HG02588 (cell line): Measurements from ENCODE around the gene ZNF813.
"Not testable (repeated sequence)": the region's sequence is repeated elsewhere in the genome, so short reads cannot be mapped to it uniquely, and the experiment has no call there.

Experiments used
- ATAC-seq: cut with Tn5 transposase; IDR thresholded peaks from one replicate; pipeline ENCODE4 v1.9.1; 2021; ENCODE audit warnings: mild to moderate bottlenecking, moderate library complexity; ENCODE audit not compliant: unreplicated experiment

Gene ZNF813

DNA sequence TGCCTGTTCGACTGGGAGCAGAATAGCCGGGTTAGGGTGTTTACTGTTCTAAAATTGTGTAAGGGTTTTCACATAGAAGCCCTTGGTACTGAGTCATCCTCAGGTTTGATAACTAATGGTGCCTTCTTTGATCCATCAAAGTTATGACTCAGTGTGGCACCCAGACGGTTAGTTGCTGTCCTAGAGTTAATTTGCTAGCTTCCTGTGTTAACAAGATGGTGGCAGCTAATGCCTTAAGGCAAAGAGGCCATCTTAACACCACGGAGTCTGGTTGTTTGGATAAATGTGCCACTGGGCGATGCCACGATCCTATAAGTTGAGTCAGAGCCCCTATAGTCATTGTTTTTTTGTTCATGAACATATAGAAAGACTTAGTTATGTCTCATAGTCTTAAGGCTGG, 7.9 kb downstream of the ZNF813 start:
- not testable (repeated sequence) for ATAC-seq

DNA sequence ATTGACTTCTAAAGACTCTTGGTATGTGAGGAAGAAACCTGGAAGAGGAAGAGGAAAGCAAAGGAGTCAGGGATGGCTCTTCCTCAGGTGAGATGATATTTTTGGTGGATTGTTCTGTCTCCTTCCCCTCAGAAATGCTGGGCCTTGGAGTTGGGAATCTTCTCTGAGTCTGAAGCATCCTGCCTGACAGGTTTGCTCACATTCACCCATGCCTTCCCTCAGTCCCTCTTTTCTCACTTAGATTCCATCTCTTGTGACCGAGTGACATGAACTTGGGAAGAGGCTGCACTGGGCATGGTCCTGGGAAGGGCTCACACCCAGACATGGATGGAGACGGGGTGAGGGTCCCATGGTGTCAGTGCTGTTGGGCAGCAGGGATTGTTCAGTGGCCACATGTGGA, 16.2 kb downstream of the ZNF813 start:
- ATAC-seq, result not testable (repeated sequence)

DNA sequence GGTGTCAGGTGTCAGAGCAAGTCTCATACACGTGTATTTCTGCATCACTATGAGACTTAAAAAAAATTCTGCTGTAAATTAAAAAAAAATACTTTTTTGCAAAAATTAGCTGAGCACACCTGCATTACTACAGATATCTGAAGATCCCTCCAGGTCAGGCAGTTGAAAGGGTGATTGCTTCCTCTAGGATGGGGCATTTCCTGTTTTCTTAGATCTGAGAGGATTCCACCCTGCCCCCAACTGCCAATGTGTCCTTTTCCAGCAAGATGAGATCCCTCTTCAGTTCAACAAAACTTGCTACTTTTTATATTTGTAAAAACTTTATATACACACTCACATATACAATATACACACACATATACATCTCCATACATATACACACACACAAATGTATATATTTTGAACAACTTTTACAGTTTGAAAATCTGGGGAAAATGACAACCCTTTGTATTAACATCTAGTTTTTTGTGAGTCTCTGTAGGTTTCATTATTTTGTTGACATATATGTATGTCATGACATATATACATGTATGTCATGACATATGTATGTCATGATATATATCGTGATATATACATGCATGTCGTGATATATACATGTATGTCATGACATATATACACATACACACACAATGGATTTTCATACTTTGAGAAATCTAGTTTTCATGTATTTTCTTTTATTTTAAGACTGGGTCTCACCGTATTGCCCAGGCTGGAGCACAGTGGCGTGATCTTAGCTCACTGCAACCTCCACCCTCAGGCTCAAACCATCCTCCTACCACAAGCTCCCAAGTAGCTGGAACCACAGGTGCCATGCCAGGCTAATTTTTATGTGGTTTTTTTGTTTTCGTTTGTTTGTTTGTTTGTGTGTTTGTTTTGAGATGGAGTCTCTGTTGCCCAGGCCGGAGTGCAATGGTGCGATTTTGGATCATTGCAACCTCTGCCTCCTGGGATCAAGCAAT, 17.8 kb downstream of the ZNF813 start:
- ATAC-seq, result no peak

DNA sequence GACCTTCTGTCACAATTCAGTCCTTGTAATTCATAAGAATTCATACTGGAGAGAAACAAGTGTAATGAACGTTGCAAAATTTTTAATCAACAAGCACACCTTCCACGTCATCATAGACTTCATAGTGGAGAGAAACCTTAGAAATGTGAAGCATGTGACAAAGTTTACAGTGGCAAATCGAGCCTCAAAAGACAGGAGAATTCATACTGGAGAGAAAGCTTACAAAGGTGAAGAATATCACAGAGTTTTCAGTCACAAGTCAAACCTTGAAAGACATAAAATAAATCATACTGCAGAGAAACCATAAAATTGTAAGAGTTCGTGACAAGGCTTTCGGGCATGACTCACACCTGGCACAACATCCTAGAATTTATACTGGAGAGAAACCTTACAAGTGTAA, 24.6 kb downstream of the ZNF813 start:
- no peak for ATAC-seq

DNA sequence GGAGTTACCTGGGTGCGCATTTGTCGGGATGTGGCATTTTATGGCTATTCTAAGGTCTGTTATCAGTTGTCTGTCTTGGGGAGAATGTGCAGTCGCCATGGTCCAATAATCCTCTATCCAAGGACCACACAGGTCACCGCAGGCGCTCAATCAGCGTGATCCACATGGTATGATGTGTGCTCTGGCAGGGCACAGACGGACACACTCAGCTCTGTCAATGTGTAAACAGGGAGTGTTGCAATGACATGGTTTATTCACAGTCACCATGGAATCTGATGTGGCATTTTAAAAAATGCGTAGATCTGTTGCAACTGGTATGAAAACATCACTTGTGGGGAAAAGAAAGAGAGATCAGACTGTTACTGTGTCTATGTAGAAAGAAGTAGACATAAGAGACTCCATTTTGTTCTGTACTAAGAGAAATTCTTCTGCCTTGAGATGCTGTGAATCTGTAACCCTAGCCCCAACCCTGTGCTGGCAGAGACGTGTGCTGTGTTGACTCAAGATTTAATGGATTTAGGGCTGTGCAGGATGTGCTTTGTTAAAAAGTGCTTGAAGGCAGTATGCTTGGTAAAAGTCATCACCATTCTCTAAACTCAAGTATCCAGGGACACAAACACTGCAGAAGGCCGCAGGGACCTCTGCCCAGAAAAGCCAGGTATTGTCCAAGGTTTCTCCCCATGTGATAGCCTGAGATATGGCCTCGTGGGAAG, 29.9 kb downstream of the ZNF813 start:
- ATAC-seq, result not testable (repeated sequence)

DNA sequence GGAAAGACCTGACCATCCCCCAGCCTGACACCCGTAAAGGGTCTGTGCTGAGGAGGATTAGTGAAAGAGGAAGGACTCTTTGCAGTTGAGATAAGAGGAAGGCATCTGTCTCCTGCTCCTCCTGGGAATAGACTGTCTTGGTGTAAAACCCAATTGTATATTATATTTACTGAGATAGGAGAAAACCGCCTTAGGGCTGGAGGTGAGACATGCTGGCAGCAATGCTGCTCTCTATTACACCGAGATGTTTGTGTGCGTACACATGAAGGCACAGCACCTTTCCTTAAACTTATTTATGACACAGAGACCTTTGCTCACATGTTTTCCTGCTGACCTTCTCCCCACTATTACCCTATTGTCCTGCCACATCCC, 30.5 kb downstream of the ZNF813 start:
- not testable (repeated sequence) for ATAC-seq

DNA sequence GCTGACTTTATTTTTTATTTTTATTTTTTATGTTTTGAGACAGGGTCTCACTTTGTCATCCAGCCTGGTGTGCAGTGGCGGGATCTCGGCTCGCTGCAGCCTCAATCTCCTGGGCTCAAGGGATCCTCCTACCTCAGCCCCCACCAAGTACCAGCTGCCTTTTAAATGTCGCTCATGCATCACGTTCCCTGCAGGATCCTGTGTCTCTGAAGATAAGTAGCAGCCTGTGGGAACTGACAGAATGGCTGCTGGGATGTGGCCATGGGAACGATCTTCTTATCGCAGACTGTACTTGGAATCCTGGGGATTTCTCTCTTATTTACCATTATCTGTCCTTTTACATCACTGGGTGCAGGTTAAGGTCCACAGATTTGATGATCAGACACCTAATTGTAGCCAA, 35.6 kb downstream of the ZNF813 start:
- ATAC-seq, result not testable (repeated sequence)

DNA sequence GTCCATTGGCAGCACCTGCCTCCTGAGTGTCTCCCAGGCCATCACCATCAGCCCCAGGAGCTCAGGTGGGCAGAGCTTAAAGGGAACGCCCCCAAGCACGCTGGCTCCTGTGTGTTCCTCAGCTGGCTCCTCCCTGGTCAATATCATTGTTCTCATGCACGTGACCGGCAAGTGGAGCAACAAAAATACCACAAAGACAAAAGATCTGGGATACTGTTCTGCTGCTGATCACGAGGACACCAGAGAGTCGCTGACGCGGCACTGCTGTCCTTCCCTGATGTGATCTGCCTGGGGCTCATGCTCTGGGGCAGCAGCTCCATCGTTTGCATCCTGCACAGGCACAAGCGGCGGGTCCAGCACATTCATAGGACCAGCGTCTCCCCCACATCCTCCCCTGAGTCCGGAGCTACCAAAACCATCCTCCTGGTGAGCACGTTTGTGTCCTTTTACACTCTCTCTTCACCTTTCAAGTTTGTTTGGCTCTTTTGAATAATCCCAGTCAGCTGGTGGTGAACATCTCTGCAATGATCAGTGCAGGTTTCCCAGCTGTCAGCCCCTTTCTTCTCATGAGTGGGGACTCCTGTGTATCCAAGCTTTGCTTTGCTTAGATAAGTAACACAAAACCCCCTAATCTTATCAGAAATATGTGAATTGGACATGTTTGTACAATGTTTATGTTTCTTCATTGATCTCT, 36.3 kb downstream of the ZNF813 start:
- not testable (repeated sequence) for ATAC-seq

DNA sequence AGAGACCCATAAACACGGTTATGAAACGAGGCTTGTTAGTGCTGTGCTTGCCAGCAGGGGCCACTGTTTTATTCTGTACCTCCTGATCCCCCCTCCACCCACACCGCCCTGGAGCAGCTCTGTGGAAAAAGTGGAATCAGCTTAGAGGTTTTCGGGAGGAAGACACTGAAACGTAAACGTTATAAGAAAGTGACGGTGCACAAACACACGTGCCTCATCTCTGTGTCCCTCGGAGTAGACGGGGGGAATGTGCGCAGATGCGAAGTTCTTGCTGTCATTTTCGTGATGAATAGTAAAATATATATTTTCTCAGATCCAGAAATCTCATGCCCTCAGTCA, 36.8 kb downstream of the ZNF813 start:
- ATAC-seq, result not testable (repeated sequence)

DNA sequence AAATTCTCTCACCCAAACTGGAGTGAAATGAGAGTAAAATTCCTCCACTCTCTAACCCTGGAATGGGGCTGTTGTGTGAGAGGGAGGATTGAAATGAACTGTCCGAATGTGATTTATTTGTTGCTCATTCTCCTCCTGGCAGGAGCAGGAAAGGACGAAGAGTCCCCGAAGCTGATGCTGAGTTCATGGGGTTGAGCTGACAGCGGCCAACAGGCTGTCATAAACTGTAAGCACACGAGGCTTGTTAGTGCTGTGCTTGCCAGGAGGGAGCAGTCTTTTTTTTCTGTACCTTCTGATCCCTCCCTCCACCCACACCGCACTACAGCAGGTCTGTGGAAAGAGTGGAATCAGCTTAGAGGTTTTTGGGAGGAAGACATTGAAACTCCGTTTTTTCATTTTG, 37.4 kb downstream of the ZNF813 start:
- ATAC-seq, result no peak

DNA sequence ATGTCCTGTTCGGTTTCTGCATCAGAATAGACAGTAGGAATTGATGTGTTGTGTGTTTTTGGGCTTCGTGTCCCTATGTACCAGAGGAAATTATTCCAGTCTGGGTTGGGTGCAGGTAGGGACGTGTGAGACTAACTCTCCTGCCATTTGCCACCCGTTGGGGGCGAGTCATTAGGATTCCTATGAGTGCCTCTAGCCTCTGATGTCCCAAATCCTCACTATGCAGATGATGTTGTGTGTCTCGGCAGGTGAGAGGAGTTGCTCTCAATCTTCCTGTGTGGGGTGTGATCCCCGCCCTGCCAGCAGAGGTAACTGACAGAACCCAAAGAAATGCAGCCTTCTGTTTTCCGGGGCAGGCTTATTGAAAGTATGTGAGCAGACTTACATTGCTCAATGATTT, 39.2 kb downstream of the ZNF813 start:
- ATAC-seq, result no peak

DNA sequence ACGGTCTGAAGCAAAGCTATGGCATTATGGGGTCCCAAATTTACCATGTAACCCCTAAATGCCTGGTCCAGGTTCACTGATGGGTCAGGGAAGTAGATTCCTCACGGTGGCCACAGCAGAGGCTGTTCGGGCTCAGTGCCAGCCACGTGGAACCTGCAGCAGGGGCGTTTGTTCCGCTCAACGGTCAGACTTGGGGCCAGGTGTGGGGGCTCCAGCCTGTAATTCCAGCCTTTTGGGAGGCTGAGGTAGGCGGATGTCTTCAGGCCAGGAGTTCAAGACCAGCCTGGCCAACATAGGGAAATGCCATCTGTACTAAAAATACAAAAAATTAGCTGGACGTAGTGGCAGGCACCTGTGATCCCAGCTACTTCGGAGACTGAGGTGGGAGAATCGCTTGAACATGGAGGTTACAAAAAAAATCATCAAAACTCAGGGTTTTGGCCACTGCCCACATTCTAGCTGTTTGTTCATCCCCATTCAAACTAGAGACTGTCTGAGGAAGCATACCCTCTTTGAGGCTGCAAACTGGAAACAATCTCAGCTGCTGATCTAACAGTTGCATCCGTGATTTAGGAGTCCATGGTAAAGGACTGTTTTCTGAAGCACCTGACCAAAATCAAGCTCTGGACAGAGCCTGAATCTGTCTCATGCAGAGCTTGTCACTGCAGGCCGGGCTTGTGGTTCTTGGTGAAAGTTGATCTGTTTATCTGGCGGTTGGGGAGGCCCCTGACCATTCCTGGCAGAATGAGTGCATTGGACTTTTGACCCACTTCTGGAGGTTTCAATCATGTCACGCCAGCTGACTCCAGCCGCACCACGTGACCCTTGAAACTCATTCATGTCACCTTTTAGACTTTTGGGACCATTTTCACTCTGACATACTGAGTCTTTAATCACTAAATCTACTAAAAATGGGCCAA, 40.2 kb downstream of the ZNF813 start:
- ATAC-seq, result no peak

DNA sequence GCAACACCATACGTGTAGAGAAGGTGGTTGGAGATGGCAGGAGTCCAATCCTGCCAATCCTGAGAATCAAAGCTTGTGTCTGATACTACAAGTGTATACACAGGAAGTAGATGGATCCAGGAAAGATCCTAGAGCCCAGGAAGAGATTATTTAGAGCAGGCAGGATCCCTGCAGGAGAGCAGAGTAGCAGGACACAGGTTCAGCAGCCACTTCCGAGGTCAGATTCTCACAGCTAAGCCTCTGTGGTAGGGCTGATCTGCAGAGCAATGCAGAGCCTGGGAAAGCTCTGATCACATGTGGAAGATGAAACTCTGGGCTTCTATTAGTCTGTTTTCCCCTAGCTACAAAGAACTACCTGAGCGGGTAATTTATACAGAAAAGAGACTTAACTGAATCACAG, 41.9 kb downstream of the ZNF813 start:
- ATAC-seq, result no peak

DNA sequence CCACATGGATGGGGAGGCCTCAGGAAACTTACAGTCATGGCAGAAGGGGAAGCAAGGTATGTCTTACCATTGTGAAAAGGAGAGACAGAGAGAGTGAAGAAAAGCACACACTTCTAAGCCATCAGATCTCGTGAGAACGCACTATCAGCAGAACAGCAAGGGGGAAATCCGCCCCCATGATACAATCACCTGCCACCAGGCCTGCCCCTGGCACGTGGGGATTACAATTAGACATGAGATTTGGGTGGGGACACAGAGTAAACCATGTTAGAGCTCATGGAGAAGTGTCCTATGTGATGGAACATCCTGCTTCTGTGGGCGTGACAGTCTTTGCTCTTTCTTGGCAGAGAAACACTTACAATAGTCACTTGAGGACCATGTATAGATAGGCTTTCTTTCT, 42.3 kb downstream of the ZNF813 start:
- ATAC-seq, result no peak

DNA sequence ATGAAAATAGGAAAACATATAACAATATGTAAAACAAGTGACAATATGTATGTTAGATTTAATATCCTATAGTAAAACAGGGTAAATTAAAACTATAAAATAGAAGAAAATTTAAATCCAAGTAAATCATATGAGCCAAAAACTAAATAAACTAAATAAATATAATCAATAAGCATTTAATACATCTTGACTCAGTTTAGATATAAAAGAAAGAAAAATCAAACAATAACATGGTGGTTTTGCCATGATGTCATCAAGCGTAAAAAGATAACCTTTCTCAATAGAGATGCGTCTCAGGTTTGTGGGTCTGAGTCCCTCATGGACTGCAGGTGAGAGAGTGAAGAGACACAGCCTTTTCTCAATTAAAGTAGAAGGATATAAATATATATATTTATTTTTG, 43.8 kb downstream of the ZNF813 start:
- ATAC-seq, result no peak

DNA sequence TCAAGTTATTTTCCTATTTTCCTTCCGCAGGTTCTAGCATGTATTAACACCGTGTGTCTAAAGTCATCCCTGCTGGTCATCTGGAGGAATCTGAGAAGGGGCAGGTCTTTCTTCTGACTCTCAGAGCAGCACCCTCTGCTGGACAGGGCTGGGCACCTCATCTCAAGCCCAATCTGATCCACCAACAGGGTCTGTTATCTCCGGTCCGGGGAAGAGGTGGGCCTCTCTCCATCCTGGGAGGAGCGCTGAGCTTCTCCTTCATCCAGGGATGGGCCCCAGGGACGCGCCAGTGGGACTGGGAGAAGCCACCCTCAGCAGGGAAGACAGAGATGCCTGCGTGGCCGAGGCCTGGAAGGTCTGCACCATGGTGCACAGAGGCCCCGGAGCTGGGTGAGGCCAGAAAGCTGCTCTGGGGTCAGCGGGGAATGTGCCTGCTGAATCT, 44.4 kb downstream of the ZNF813 start:
- no peak for ATAC-seq

DNA sequence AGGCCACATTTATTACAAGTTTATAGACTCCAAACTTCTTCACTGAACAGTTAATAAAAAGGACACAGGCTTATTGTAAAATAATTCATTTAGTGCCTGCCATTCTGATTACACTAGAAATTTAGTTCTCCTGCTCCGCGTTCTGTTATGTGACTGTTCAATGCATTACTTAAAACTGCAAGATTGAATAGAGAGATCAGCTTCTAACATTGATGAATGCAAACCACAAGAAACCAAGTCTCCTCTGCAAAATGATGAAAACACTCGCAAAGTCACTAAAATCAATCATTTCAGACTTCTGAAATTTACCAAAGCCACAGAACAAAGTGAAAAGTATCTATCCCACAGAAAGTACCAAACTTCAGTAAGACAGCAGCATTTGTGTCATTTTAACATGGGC, 47.5 kb downstream of the ZNF813 start:
- ATAC-seq, result not testable (repeated sequence)

DNA sequence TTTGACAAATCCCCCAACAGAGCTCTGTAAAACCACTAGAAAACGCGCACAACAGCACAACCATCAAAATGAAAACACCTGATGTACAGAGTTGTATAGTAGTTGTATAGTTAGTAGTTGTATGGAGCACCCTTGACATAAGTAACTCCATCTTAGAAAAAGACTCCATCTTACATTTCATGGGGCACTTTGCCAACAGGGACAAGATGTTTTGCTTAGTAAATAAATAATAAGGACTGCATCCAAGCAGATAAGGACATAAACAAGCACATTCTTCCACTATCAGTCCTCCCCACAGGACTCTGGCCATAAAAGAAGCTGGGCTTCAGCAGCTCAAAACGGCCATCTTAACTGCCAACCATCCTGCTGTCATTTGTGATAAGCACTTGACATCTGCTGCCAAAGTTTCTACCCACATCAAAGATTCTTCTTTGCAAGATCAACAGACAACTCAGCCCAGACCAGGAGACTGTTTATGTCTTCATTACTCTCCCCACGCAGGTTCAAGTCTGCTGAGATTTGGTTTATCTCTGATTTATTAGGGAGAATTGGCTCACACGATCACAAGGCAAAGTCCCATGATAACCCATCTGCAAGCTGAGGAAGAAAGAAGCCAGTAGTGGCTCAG, 49.7 kb downstream of the ZNF813 start:
- ATAC-seq, result no peak

DNA sequence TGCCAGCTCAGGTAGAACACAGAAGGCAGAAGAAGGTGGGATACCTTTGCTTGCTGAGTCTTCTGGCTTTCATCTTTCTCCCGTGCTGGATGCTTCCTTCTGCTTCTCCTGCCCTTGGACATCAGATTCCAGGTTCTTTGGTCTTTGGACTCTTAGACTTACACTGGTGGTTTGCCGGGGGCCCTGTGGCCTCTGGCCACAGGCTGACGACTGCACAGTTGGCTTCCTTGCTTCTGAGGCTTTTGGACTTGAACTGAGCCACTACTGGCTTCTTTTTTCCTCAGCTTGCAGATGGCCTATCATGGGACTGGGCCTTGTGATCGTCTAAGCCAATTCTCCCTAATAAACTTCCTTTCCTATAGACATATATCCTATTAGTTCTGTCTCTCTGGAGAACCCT, 50.6 kb downstream of the ZNF813 start:
- ATAC-seq, result no peak

DNA sequence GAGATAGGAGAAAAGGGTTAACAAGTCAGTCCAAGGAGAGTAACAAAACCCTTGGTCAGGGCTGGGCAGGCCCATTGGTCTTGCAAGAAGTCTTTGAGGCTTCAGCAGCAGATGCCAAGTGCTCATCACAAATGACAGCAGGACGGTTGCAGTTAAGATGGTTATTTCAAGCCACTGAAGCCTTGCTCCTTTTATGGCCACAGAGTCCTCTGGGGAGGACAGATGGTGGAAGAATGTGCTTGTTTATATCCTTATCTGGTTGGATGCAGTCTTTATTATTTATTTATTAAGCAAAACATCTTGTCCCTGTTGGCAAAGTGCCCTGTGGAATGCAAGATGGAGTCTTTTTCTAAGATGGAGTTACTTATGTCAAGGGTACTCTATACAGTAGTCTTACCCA, 51.2 kb downstream of the ZNF813 start:
- no peak for ATAC-seq
